Lower leg skin (tissue), 4 donors: ENCODE data around the gene BPHL. TPM values are rescaled to one million over a fixed set of nuclear protein-coding genes. Genes with fewer than 3 reads are reported as not detected.

Experiments used
- DNase-seq, 2 donors: peaks; one replicate each; pipeline ENCODE4 v3.0.0-alpha.2; 2019; ENCODE audit warnings: low spot score in 2 of 2
- H3K4me3 ChIP-seq: fragments of 200-600 bp; sonication (generic); 2 replicates; pipeline ENCODE4 v1.5.1; 2017; ENCODE audit warnings: mild to moderate bottlenecking, low read depth; ENCODE audit not compliant: poor library complexity, severe bottlenecking
- POLR2A ChIP-seq, 2 donors: fragments of 450-650 bp; IDR thresholded peaks; one replicate each; pipeline ENCODE4 v1.6.1; 2016 to 2017; ENCODE audit warnings: antibody characterized with exemption in 2 of 2, mild to moderate bottlenecking in 1 of 2, moderate library complexity in 1 of 2
- WGBS, 2 donors: methylation state at CpG; one replicate each; pipeline ENCODE4 v1.1.5; 2018; 5-methylcytosine and 5-hydroxymethylcytosine counted together
- intact Hi-C: fragments of 100-400 bp; cut with DNase I; formaldehyde crosslinking; loops from one replicate; pipeline ENCODE4 v1.15.0; 2023; ENCODE audit warnings: low total_unique reads
- total RNA-seq, 4 donors: library from RNA; depleted of rRNA; stranded (reverse); fragments of >200 nt; gene quantifications; one replicate each; pipeline ENCODE4 v1.1.0, GENCODE V29; 2016
- TF ChIP-seq, protein P1 (sequence below), 3 donors: fragments of 450-650 bp; IDR thresholded peaks; one replicate each; pipeline ENCODE4 v1.5.1; 2016; ENCODE audit warnings: antibody characterized with exemption in 3 of 3, mild to moderate bottlenecking in 3 of 3, moderate library complexity in 2 of 3

Gene BPHL
- total RNA-seq, 4 donors from 2014 or later, result 14.9 to 30.4 (median 23.3) TPM

DNA sequence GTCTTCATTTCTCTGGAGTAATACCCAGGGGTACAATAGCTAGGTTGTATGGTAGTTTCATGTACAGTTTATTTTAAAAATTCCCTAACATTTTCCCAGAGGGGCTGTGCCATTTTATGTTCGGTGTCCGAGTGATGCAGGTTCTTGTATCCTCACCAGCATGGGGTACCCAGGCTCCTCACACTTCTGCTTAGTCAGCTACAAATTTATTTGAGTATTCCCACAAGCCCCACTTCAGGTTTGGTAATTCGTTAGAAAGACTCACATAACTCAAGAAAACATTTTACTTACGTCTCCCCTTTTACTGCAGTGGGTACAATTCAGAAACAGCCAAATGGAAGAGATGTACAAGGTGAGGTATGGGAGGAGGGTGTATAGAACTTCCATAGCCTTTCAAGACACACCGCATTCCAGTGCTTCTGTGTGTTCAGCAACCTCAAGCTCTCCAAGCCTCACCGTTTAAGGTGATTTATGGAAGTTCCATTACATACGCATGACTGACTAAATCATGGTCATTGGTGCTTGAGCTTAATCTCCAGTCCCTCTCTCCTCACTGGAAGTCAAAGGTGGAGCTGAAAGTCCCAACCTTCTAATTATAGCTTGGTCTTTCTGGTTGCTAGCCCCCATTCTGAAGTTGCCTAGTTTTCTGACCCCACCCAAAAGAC, 32.1 kb upstream of the BPHL start:
- no peak for TF ChIP-seq POLR2A (IDR thresholded peaks at IDR 0.05)
- TF ChIP-seq, protein P1, sequence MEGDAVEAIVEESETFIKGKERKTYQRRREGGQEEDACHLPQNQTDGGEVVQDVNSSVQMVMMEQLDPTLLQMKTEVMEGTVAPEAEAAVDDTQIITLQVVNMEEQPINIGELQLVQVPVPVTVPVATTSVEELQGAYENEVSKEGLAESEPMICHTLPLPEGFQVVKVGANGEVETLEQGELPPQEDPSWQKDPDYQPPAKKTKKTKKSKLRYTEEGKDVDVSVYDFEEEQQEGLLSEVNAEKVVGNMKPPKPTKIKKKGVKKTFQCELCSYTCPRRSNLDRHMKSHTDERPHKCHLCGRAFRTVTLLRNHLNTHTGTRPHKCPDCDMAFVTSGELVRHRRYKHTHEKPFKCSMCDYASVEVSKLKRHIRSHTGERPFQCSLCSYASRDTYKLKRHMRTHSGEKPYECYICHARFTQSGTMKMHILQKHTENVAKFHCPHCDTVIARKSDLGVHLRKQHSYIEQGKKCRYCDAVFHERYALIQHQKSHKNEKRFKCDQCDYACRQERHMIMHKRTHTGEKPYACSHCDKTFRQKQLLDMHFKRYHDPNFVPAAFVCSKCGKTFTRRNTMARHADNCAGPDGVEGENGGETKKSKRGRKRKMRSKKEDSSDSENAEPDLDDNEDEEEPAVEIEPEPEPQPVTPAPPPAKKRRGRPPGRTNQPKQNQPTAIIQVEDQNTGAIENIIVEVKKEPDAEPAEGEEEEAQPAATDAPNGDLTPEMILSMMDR (IDR thresholded peaks at IDR 0.05), result no peak
- intact Hi-C loops, result no loop called here
- H3K4me3 ChIP-seq, result no peak overlapping the region
- WGBS, 2 donors, result 56 to 57% methylated on average over 7 of the region's 7 CpGs
- DNase-seq, result no peak

DNA sequence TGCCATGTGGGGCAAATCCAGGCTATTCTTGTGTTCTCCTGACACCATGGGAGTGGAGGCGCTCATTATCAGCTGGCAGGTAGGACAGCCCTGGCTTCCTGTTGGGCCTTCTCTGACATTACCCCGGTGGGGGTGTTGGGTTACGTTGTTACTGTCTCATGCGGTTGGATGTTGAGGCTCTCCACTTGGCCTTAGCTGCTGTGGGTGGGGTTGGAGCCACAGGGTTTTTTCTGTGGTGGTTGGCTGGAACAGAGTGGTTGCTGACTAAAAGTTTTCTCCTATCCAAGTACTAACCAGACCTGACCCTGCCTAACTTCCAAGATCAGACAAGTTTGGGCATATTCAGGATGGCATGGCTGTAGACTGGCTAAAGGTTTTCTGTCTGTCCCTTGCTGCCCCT, 30.1 kb upstream of the BPHL start:
- H3K4me3 ChIP-seq, result no peak overlapping the region
- no peak for DNase-seq
- 43 to 50% methylated on average over 2 to 4 of the region's 4 CpGs for WGBS, 2 donors
- no peak for TF ChIP-seq POLR2A (IDR thresholded peaks at IDR 0.05)
- TF ChIP-seq, protein P1 (IDR thresholded peaks at IDR 0.05), result no peak
- intact Hi-C loops, result no loop called here

DNA sequence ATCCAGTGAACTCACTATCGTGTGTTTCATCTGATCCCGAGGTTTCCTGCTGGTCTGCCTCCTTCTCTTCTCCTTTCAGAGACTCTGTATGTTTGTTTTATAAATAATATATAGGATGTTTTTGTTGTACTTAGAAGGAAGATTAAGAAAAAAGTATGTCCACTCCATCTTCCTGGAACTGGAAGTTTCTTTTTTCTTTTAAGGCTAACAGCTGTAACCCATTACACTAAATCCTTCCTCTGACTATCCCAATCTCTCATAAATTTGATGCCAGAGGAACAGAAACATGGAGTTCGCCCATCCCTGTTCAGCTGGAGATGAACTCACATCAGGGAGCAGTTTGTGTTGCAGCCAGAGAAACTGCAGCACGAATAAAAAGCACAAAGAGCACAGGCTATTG, 29.5 kb upstream of the BPHL start:
- TF ChIP-seq POLR2A (IDR thresholded peaks at IDR 0.05), result no peak
- TF ChIP-seq, protein P1 (IDR thresholded peaks at IDR 0.05), result no peak
- no peak for DNase-seq
- intact Hi-C loops, result no loop called here
- 44 to 49% methylated on average over 4 of the region's 4 CpGs for WGBS, 2 donors
- no peak overlapping the region for H3K4me3 ChIP-seq

DNA sequence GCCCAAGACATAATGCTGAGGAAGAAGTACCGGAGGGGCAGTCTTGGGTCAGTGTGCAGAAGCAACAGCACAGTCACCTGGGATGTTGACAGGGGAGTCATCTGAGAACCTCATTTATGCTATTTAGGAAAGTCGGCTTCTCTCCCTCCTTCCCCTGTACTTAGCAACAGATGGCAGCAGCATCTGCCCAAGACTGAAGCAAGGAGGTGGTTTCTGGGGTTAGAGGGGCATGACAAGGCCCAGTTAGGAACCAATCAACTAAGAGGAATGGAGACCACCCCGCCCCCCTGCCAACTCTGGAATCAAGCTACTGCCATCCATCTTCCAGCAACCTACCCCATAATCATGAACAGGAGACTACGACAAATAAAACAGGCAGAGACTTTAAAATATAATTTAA, 28.5 kb upstream of the BPHL start:
- DNase-seq, result no peak
- TF ChIP-seq, protein P1 (IDR thresholded peaks at IDR 0.05), result no peak
- TF ChIP-seq POLR2A (IDR thresholded peaks at IDR 0.05), result no peak
- intact Hi-C loops, result no loop called here
- WGBS, 2 donors, result 93 to 95% methylated on average over 4 of the region's 4 CpGs
- H3K4me3 ChIP-seq, result no peak overlapping the region

DNA sequence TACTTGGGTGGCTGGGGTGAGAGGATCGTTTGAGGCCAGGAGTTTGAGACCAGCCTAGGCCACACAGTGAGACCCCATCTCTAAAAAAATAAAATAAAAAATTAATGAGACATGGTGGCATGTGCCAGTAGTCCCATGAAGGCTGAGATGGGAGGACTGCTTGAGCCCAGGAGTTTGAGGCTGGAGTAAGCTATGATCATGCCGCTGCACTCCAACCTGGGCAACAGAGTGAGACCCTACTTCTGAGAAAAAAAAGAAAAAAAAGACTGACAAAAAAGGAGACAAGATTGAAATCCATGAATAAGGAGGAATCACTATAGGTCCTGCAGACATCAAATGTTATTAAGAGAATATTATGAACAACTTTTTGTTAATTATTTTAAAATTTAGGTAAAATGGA, 23.7 kb upstream of the BPHL start:
- no peak for DNase-seq
- no peak overlapping the region for H3K4me3 ChIP-seq
- no peak for TF ChIP-seq POLR2A (IDR thresholded peaks at IDR 0.05)
- TF ChIP-seq, protein P1 (IDR thresholded peaks at IDR 0.05), result no peak
- WGBS, 2 donors, result 89 to 97% methylated on average over 2 of the region's 2 CpGs
- intact Hi-C loops, result no loop called here

DNA sequence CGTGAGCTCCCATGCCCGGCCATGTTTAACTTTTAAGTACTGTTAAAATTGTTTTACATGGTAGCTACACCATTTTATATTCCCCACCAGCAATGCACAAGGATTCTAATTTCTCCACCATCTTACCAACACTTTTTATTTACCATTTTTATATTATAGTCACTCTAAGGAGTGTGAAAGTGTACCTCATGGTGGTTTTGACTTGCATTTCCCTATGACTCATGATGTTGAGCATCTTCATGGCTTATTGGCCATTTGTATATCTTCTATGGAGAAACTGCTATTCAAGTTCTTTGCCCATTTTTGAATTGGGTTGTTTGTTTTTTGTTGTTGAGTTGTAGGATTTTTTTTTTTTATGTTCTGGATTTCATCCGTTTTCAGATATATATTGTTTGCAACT, 15.6 kb upstream of the BPHL start:
- 94 to 96% methylated on average over 3 of the region's 3 CpGs for WGBS, 2 donors
- no peak for DNase-seq
- H3K4me3 ChIP-seq, result no peak overlapping the region
- no peak for TF ChIP-seq POLR2A (IDR thresholded peaks at IDR 0.05)
- TF ChIP-seq, protein P1 (IDR thresholded peaks at IDR 0.05), result no peak
- intact Hi-C loops, result no loop called here
